ENCODE results near the gene PTK6.

The PTK6 gene

GRCh38 chr20:63546256-63546955 is 9.2 kb upstream of the PTK6 start:
- H3K4me1 ChIP-seq = no peaks in the 10 kb centered on the region
- DNase-seq (ENCODE audit: low spot score in 2 of 2) = no peak
- in situ Hi-C loops (cut with MboI; ENCODE audit: low sequenced_read_pairs) = no loop called here
- peaks cover 9% of the 10 kb centered on the region; the same call in 1 of the 2 replicates for H3K27me3 ChIP-seq (ENCODE audit: low read depth)
- no peaks in the 10 kb centered on the region for H3K9me3 ChIP-seq
- no peaks in the 10 kb centered on the region for H3K36me3 ChIP-seq (replicated peaks)
- H3K4me3 ChIP-seq = no peak overlapping the region

GRCh38 chr20:63545814-63546213 is 8.6 kb upstream of the PTK6 start:
- H3K27me3 ChIP-seq (ENCODE audit: low read depth) = peaks cover 9% of the 10 kb centered on the region; the same call in 1 of the 2 replicates
- no peaks in the 10 kb centered on the region for H3K4me1 ChIP-seq
- H3K36me3 ChIP-seq (replicated peaks) = no peaks in the 10 kb centered on the region
- no peak overlapping the region for H3K4me3 ChIP-seq
- in situ Hi-C loops (cut with MboI; ENCODE audit: low sequenced_read_pairs) = no loop called here
- no peaks in the 10 kb centered on the region for H3K9me3 ChIP-seq
- no peak for DNase-seq (ENCODE audit: low spot score in 2 of 2)

- Histone ChIP-seq H3K4me1 (no peaks in the 10 kb centered on the region), H3K36me3 (replicated peaks) (no peaks in the 10 kb centered on the region), H3K9me3 (no peaks in the 10 kb centered on the region), H3K4me3 (no peak overlapping the region), H3K27me3 (ENCODE audit: low read depth) (peaks cover 9% of the 10 kb centered on the region; the same call in 1 of the 2 replicates)
- DNase-seq (ENCODE audit: low spot score in 2 of 2) = no peak
- in situ Hi-C loops (cut with MboI; ENCODE audit: low sequenced_read_pairs) = loop anchor here (5.0 kb wide), 1 partner anchor 432 kb away; the partner anchor contains the start of gene SAMD10
Measured at GRCh38 chr20:63544958-63545516, 7.9 kb upstream of the PTK6 start.

DNA sequence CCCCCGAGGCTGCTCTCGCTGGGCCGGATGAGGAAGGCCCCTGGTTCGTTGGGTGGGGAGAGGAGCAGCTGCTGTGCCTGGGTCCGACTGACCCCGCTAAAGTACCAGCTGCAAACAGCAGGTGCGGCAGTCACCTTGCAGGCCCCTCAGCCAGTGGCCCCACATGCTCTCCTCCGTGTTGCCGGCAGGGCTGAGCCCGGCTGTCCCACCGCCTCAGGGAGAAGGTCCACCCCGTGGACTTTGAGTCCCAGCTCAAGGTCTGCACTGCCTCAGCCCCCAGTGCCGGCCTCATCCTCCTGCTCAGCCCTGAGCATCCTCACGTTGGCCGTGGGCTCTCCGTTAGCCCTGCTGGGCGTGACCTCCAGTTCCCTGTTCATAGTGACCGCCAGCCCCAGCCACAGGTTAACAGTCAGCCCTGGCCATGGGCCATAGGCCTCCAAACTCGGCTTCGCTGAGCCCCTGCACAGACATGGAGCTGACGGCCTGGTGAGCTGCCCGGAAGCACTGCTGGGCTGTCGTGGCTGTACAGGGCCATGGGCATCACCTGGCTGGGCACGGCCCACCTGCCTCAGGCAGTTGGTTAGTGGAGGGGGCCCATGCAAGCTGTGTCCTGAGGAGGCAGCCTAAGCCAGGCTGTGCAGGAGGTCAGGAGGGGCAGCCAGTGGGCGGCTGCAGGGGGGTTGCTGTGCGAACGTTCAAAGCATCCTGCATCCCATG is 7.2 kb upstream of the PTK6 start:
- Histone ChIP-seq H3K36me3 (replicated peaks) (no peaks in the 10 kb centered on the region), H3K4me1 (no peaks in the 10 kb centered on the region), H3K9me3 (no peaks in the 10 kb centered on the region), H3K4me3 (no peak overlapping the region), H3K27me3 (ENCODE audit: low read depth) (peaks cover 9% of the 10 kb centered on the region; the same call in 1 of the 2 replicates)
- no peak for DNase-seq (ENCODE audit: low spot score in 2 of 2)
- in situ Hi-C loops (cut with MboI; ENCODE audit: low sequenced_read_pairs) = loop anchor here (5.0 kb wide), 1 partner anchor 433 kb away; the partner anchor contains the start of gene SAMD10

DNA sequence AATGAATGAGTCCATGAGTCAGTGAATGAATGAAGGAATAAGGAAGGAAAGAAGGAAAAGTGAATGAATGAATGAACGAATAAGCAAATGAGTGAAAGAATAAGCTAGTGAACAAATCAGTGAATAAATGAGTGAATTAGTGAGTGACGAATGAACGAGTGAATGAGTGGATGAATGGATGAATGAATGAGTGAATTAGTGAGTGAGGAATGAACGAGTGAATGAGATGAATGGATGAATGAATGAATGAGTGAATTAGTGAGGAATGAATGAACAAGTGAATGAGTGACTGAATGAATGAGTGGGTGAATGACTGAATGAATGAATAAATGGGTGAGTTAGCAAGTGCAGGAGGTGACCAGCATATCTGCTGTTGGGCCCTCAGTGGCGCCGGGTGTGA is 6.6 kb upstream of the PTK6 start:
- Histone ChIP-seq H3K36me3 (replicated peaks) (no peaks in the 10 kb centered on the region), H3K4me1 (no peaks in the 10 kb centered on the region), H3K4me3 (no peak overlapping the region), H3K27me3 (ENCODE audit: low read depth) (peaks cover 9% of the 10 kb centered on the region; the same call in 1 of the 2 replicates), H3K9me3 (no peaks in the 10 kb centered on the region)
- DNase-seq (ENCODE audit: low spot score in 2 of 2) = no peak
- in situ Hi-C loops (cut with MboI; ENCODE audit: low sequenced_read_pairs) = loop anchor here (5.0 kb wide), 1 partner anchor 434 kb away; the partner anchor contains the start of gene SAMD10

- Histone ChIP-seq H3K4me1 (no peaks in the 10 kb centered on the region), H3K27me3 (ENCODE audit: low read depth) (peaks cover 9% of the 10 kb centered on the region; the same call in 1 of the 2 replicates), H3K36me3 (replicated peaks) (no peaks in the 10 kb centered on the region), H3K9me3 (no peaks in the 10 kb centered on the region), H3K4me3 (no peak overlapping the region)
- in situ Hi-C loops (cut with MboI; ENCODE audit: low sequenced_read_pairs) = loop anchor here (5.0 kb wide), 1 partner anchor 434 kb away; the partner anchor contains the start of gene SAMD10
- DNase-seq (ENCODE audit: low spot score in 2 of 2) = no peak
Measured at GRCh38 chr20:63543131-63543530, 6.0 kb upstream of the PTK6 start.

- in situ Hi-C loops (cut with MboI; ENCODE audit: low sequenced_read_pairs) = loop anchor here (5.0 kb wide), 1 partner anchor 435 kb away; the partner anchor contains the start of gene SAMD10
- Histone ChIP-seq H3K4me3 (no peak overlapping the region), H3K9me3 (no peaks in the 10 kb centered on the region), H3K36me3 (replicated peaks) (no peaks in the 10 kb centered on the region), H3K4me1 (no peaks in the 10 kb centered on the region), H3K27me3 (ENCODE audit: low read depth) (peaks cover 9% of the 10 kb centered on the region; the same call in 1 of the 2 replicates)
- no peak for DNase-seq (ENCODE audit: low spot score in 2 of 2)
Measured at GRCh38 chr20:63542696-63543095, 5.5 kb upstream of the PTK6 start.

DNA sequence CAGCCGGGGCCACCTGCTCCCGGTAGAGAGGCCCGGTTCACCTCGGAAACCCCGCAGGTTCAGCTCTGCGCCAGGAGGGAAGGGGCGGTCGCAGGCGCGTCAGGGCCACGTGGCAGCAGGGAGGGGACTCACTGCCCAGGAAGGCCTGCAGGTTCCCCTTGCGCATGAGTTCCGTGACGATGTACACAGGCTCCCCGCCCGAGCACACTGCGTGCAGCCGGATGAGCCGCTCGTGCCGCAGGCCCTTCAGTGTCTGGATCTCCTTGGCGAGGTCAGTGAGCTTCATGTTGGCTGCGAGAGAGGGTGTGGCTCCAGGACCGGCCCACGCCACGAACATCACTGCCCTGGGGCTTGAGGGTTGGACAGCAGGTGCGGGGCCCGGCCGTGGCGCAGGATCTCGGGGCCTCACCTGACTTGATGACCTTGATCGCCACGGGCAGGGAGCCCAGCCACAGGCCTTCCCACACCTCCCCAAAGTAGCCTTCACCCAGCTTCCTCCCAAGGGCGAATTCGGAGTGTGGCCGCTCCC is 4.9 kb upstream of the PTK6 start:
- Histone ChIP-seq H3K4me3 (no peak overlapping the region), H3K27me3 (ENCODE audit: low read depth) (peaks cover 8% of the 10 kb centered on the region; the same call in 1 of the 2 replicates), H3K4me1 (no peaks in the 10 kb centered on the region), H3K36me3 (replicated peaks) (no peaks in the 10 kb centered on the region), H3K9me3 (no peaks in the 10 kb centered on the region)
- in situ Hi-C loops (cut with MboI; ENCODE audit: low sequenced_read_pairs) = loop anchor here (5.0 kb wide), 1 partner anchor 435 kb away; the partner anchor contains the start of gene SAMD10
- no peak for DNase-seq (ENCODE audit: low spot score in 2 of 2)

- no peaks in the 10 kb centered on the region for H3K9me3 ChIP-seq
- H3K36me3 ChIP-seq (replicated peaks) = no peaks in the 10 kb centered on the region
- peaks cover 3% of the 10 kb centered on the region; the same call in 1 of the 2 replicates for H3K27me3 ChIP-seq (ENCODE audit: low read depth)
- DNase-seq (ENCODE audit: low spot score in 2 of 2) = no peak
- H3K4me3 ChIP-seq = no peak overlapping the region
- in situ Hi-C loops (cut with MboI; ENCODE audit: low sequenced_read_pairs) = loop anchor here (5.0 kb wide), 1 partner anchor 436 kb away; the partner anchor contains the start of gene SAMD10
- no peaks in the 10 kb centered on the region for H3K4me1 ChIP-seq
Measured at GRCh38 chr20:63541371-63541770, 4.2 kb upstream of the PTK6 start.

GRCh38 chr20:63540417-63541186 is 3.4 kb upstream of the PTK6 start:
- H3K27me3 ChIP-seq (ENCODE audit: low read depth) = peaks cover 3% of the 10 kb centered on the region; the same call in 1 of the 2 replicates
- H3K36me3 ChIP-seq (replicated peaks) = no peaks in the 10 kb centered on the region
- in situ Hi-C loops (cut with MboI; ENCODE audit: low sequenced_read_pairs) = loop anchor here (5.0 kb wide), 1 partner anchor 437 kb away; the partner anchor contains the start of gene SAMD10
- DNase-seq (ENCODE audit: low spot score in 2 of 2) = no peak
- no peaks in the 10 kb centered on the region for H3K4me1 ChIP-seq
- H3K4me3 ChIP-seq = no peak overlapping the region
- H3K9me3 ChIP-seq = no peaks in the 10 kb centered on the region

DNA sequence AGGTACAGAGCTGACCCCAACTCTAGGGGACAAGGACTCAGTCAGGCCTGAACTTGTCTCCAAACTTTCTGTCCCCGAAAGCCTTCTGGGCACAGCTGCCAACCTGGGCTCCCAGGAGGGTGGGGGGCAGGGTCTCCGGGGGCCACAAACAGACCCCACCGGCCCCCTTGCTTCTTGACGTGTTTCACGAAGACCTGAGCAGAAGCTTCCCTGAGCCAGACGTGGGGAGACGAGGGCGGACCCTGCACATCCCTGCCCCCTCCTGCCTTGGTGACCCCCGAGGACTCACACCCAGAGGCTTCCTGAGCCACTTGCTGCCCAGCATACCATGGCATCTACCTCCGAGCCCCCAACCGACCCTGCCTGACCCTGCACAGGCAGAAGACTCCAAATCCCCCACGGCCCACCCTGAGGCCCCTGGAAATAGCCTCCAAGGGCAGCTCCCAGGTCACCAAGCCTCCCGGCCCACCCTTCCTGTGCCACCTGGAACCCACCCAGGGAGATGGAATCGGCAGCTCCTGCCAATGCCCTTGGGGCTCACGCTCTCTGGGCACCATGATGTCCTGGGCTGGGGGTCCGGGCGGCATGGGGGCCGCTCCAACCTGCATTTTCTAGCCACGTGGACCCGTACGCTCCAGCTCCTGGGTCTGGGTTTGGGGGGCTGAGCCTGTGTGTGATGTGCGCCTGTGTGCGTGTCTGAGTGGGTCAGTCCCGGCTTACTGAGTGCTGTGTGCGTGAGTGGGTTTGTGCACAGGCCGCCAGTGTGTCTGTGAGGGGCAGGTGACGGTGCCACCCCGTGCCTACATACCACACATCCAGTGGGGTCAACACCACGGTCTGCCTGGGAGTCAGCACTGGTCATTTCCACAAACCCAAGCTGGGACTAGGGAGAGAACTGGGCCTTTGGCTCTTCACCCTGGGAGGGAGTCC is 2.5 kb upstream of the PTK6 start:
- no peaks in the 10 kb centered on the region for H3K4me1 ChIP-seq
- no peak overlapping the region for H3K4me3 ChIP-seq
- H3K27me3 ChIP-seq (ENCODE audit: low read depth) = no peaks in the 10 kb centered on the region
- DNase-seq (ENCODE audit: low spot score in 2 of 2) = no peak
- in situ Hi-C loops (cut with MboI; ENCODE audit: low sequenced_read_pairs) = loop anchor here (5.0 kb wide), 1 partner anchor 438 kb away; the partner anchor contains the start of gene SAMD10
- H3K9me3 ChIP-seq = no peaks in the 10 kb centered on the region
- no peaks in the 10 kb centered on the region for H3K36me3 ChIP-seq (replicated peaks)

GRCh38 chr20:63539092-63539430 is 1.9 kb upstream of the PTK6 start:
- in situ Hi-C loops (cut with MboI; ENCODE audit: low sequenced_read_pairs) = no loop called here
- no peaks in the 10 kb centered on the region for H3K9me3 ChIP-seq
- DNase-seq (ENCODE audit: low spot score in 2 of 2) = no peak
- H3K36me3 ChIP-seq (replicated peaks) = no peaks in the 10 kb centered on the region
- no peaks in the 10 kb centered on the region for H3K4me1 ChIP-seq
- H3K27me3 ChIP-seq (ENCODE audit: low read depth) = no peaks in the 10 kb centered on the region
- no peak overlapping the region for H3K4me3 ChIP-seq

Measured in HAP-1 (cell line).